Vagina (tissue), 2 donors: Measurements from ENCODE around the gene PRTN3. TPM values are rescaled to one million over a fixed set of nuclear protein-coding genes. Genes with fewer than 3 reads are reported as not detected.

Experiments used
- DNase-seq, 2 donors: peaks; one replicate each; pipeline ENCODE4 v3.0.0-alpha.2; 2017; ENCODE audit errors: extremely low spot score in 2 of 2
- H3K27ac ChIP-seq: fragments of 200-600 bp; sonication (generic); one replicate; pipeline ENCODE4 v1.5.1; 2019
- H3K27me3 ChIP-seq: fragments of 200-600 bp; sonication (generic); one replicate; pipeline ENCODE4 v1.5.1; 2019
- H3K36me3 ChIP-seq, 2 donors: fragments of 200-600 bp; sonication (generic); one replicate each; pipeline ENCODE4 v1.5.1; 2017 to 2019
- H3K4me1 ChIP-seq: fragments of 200-600 bp; sonication (generic); one replicate; pipeline ENCODE4 v1.5.1; 2019
- H3K4me3 ChIP-seq, 2 donors: fragments of 200-600 bp; sonication (generic); 1 replicate in 1 of 2; 2 replicates in 1 of 2; pipeline ENCODE4 v1.5.1; 2016 to 2019
- H3K9me3 ChIP-seq: fragments of 200-600 bp; sonication (generic); one replicate; pipeline ENCODE4 v1.5.1; 2019
- CTCF ChIP-seq, 3 experiments: fragments of 450-650 bp in 2 of 3; fragments of 200-600 bp in 1 of 3; sonication (generic) in 1 of 3; IDR thresholded peaks; one replicate each; pipeline ENCODE4 v1.5.1; 2017 to 2019; ENCODE audit warnings: antibody characterized with exemption in 3 of 3, mild to moderate bottlenecking in 2 of 3, moderate library complexity in 2 of 3
- POLR2A ChIP-seq, 2 donors: fragments of 450-650 bp; IDR thresholded peaks; one replicate each; pipeline ENCODE4 v1.6.1; 2017; ENCODE audit warnings: antibody characterized with exemption in 2 of 2, mild to moderate bottlenecking in 2 of 2, moderate library complexity in 2 of 2
- POLR2AphosphoS5 ChIP-seq, 2 donors: sonication (generic); formaldehyde crosslinking; IDR thresholded peaks; one replicate each; pipeline ENCODE4 v1.9.0; 2017; ENCODE audit warnings: antibody characterized with exemption in 2 of 2, mild to moderate bottlenecking in 2 of 2, low read depth in 1 of 2; ENCODE audit not compliant: insufficient read depth in 1 of 2
- intact Hi-C: fragments of 100-400 bp; cut with DNase I; formaldehyde crosslinking; loops from one replicate; pipeline ENCODE4 v1.15.1; 2023
- total RNA-seq: library from RNA; depleted of rRNA; stranded (reverse); fragments of >200 nt; gene quantifications from one replicate; pipeline ENCODE4 v1.2.3, GENCODE V29; 2016

PRTN3 gene
- total RNA-seq, 1 donor from 2014 or later = not detected

DNA sequence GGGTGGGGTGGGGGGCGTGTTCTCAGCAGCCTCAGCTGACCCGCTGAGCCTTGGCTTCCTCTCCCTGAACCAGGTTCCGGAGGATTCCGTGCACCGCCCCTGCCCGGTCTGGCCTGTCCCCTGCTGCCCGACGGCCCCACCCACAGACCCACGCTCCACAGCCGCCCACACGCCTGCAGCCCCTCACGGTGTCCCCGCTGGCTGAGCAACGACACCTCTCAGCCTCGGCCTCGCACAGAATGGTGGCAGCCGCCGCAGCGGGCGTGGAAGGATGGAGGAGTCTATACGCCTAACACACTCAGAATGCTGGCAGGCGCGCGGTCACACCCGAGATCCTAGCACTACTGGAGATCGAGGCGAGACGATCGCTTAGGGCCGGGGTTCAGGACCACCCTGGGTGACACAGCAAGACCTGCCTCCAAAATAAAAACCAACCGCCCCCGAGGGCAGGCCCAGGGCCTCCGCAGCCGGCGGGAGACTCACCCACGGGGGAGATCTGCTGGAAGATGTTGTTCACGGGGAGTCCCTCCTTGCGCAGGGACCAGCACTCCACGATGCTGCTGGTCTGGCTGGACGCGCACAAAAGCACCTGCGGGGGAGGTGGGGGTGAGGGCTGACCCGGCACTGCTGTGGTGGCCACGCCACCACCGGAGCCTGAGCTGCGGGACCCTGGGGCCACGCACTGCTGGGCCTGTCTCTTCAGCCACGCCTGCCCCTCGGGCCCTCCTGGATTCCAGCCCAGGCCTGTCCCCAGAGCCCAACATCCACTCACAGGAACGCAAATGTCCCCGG is 43.8 kb downstream of the PRTN3 start:
- no peak overlapping the region for H3K4me3 ChIP-seq
- no peak for TF ChIP-seq CTCF (IDR thresholded peaks at IDR 0.05)
- TF ChIP-seq POLR2AphosphoS5 (IDR thresholded peaks at IDR 0.05; ENCODE audit: insufficient read depth in 1 of 2, low read depth in 1 of 2) = no peak
- TF ChIP-seq POLR2A (IDR thresholded peaks at IDR 0.05) = no peak
- no peaks in the 10 kb centered on the region for H3K4me1 ChIP-seq
- intact Hi-C loops = no loop called here
- H3K9me3 ChIP-seq = no peaks in the 10 kb centered on the region
- H3K27ac ChIP-seq = no peak overlapping the region
- no peaks in the 10 kb centered on the region for H3K27me3 ChIP-seq
- H3K36me3 ChIP-seq = peaks cover 3 to 78% of the 10 kb centered on the region in 2 donors
- no peak for DNase-seq

- DNase-seq = no peak
- TF ChIP-seq POLR2AphosphoS5 (IDR thresholded peaks at IDR 0.05; ENCODE audit: insufficient read depth in 1 of 2, low read depth in 1 of 2) (no peak), CTCF (IDR thresholded peaks at IDR 0.05) (no peak), POLR2A (IDR thresholded peaks at IDR 0.05) (no peak)
Observed at GRCh38 chr19:885536-886224, 44.9 kb downstream of the PRTN3 start.

DNA sequence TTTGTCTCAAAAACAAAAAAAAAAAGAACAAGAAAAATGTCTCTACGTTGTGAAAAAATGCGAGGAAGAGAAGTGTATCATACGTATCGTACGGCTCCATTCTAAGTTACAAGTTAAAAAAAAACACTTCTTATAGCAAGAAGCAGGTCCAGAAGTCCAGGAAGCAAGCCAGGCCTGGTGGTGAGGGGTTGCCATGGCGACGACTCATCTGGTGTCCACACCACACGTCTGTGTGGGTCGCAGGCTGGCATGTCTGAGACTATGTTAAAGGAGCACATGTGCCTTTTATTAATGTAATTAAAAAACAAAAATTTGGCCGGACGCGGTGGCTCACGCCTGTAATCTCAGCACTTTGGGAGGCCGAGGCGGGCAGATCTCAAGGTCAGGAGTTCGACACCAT is 46.3 kb downstream of the PRTN3 start:
- Histone ChIP-seq H3K4me1 (peaks cover 13% of the 10 kb centered on the region), H3K9me3 (no peaks in the 10 kb centered on the region), H3K27me3 (no peaks in the 10 kb centered on the region), H3K27ac (no peak overlapping the region), H3K4me3 (no peak overlapping the region), H3K36me3 (peaks cover 0 to 69% of the 10 kb centered on the region in 2 donors)
- DNase-seq = no peak
- no peak for TF ChIP-seq POLR2AphosphoS5 (IDR thresholded peaks at IDR 0.05; ENCODE audit: insufficient read depth in 1 of 2, low read depth in 1 of 2)
- no peak for TF ChIP-seq CTCF (IDR thresholded peaks at IDR 0.05)
- no peak for TF ChIP-seq POLR2A (IDR thresholded peaks at IDR 0.05)
- intact Hi-C loops = no loop called here

More at GRCh38 chr19:885536-886224, 44.9 kb downstream of the PRTN3 start:
- no peaks in the 10 kb centered on the region for H3K27me3 ChIP-seq
- peaks cover 3 to 80% of the 10 kb centered on the region in 2 donors for H3K36me3 ChIP-seq
- intact Hi-C loops = no loop called here
- H3K9me3 ChIP-seq = no peaks in the 10 kb centered on the region
- H3K4me1 ChIP-seq = no peaks in the 10 kb centered on the region
- H3K4me3 ChIP-seq = no peak overlapping the region
- no peak overlapping the region for H3K27ac ChIP-seq

DNA sequence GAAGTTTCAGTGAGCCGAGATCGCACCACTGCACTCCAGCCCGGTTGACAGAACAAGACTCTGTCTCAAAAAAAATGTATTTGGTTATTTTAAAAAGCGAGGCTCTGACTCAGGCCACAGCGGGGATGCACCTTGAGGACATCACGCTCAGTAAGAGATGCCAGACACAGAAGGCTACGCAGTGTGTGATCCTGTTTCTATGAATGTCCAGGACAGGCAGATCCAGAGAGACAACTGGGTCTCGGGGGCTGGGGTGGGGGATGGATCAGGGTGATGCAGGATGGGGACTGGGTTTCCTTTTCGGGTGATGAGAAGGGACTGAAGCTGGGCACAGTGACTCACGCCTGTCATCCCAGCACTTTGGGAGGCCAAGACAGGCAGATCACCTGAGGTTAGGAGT is 46.8 kb downstream of the PRTN3 start:
- Histone ChIP-seq H3K9me3 (no peaks in the 10 kb centered on the region), H3K4me1 (peaks cover 16% of the 10 kb centered on the region), H3K36me3 (peaks cover 0 to 64% of the 10 kb centered on the region in 2 donors), H3K27me3 (no peaks in the 10 kb centered on the region), H3K27ac (no peak overlapping the region), H3K4me3 (no peak overlapping the region)
- intact Hi-C loops = no loop called here
- TF ChIP-seq POLR2A (IDR thresholded peaks at IDR 0.05) = no peak
- no peak for DNase-seq

DNA sequence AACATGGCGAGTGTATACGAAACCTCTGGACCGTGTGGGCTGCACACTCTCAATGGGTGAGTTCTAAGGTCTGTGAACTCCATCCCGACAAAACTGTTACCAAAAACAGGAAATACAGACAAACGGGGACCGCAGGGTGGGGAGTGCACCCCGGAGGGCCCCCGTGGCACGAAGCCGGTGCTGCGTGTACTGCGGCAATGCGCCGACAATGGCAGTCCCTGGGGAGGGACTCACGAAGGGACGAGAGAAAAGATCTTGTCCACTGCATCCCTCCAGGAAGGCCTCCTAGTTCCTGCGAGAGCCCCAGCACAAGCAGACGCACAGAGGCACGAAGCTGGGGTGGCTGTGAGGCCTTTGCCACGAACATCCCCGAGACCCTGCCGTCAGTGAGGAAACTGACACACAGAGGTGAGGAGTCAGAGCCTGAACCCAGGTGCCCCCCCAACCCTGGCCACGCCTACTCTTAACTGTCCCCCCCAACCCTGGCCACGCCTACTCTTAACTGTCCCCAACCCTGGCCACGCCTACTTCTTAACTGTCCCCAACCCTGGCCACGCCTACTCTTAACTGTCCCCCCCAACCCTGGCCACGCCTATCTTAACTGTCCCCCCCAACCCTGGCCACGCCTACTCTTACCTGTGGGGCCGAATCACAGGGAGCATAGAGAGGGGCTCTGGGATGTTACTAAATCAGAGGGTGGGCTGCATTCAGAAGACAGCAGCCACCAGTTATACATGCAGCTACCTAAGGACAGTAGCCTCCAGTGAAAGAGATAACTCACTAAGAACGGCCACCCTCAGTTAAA is 48.0 kb downstream of the PRTN3 start:
- H3K36me3 ChIP-seq = peaks cover 0 to 52% of the 10 kb centered on the region in 2 donors

More for the DNA sequence above, 48.0 kb downstream of the PRTN3 start:
- DNase-seq = no peak
- intact Hi-C loops = no loop called here
- H3K4me3 ChIP-seq = no peak overlapping the region
- H3K4me1 ChIP-seq = peaks cover 20% of the 10 kb centered on the region
- no peaks in the 10 kb centered on the region for H3K27me3 ChIP-seq
- no peak for TF ChIP-seq CTCF (IDR thresholded peaks at IDR 0.05)
- no peak for TF ChIP-seq POLR2AphosphoS5 (IDR thresholded peaks at IDR 0.05; ENCODE audit: insufficient read depth in 1 of 2, low read depth in 1 of 2)
- no peak for TF ChIP-seq POLR2A (IDR thresholded peaks at IDR 0.05)
- no peak overlapping the region for H3K27ac ChIP-seq
- no peaks in the 10 kb centered on the region for H3K9me3 ChIP-seq
